Panc1 (cell line): ENCODE measurements around the gene NETO1. TPM values are rescaled to one million over a fixed set of nuclear protein-coding genes. Genes with fewer than 3 reads are reported as not detected.

ENCODE experiments used
- ATAC-seq: fragments of 200-7000 bp; cut with Tn5 transposase; 2 replicates; pipeline ENCODE4 v1.9.1; 2020; ENCODE audit warnings: mild to moderate bottlenecking, moderate library complexity
- BruUV-seq: library from RNA; stranded (reverse); fragments of 400-500 nt; replicated peaks from 2 replicates; lab custom pipeline; 2021; lab: Mats Ljungman, UMichigan
- CTCF ChIA-PET: fragments of 300-600 bp; sonication (Branson Sonifier 250); formaldehyde crosslinking; loops from one replicate; lab custom pipeline; 2022; ENCODE audit warnings: antibody characterized with exemption; lab: Charles Lee
- POLR2A ChIA-PET: fragments of 300-600 bp; sonication (Branson Sonifier 250); formaldehyde crosslinking; loops from one replicate; lab custom pipeline; 2022; ENCODE audit warnings: antibody characterized with exemption; lab: Charles Lee
- DNase-seq: peaks from one replicate; pipeline ENCODE4 v3.0.0-alpha.2; 2010; ENCODE audit warnings: low read depth, low spot score
- H3K27ac ChIP-seq: 2 replicates; pipeline ENCODE4 v1.5.1; 2011; ENCODE audit warnings: mild to moderate bottlenecking, low read length, inconsistent platforms
- H3K27me3 ChIP-seq: fragments of 200-500 bp; sonication (Bioruptor generic); 2 replicates; pipeline ENCODE4 v1.6.0; 2014; ENCODE audit warnings: low read length, inconsistent platforms; ENCODE audit not compliant: control insufficient read depth, insufficient read depth
- H3K36me3 ChIP-seq: fragments of 200-500 bp; sonication (Bioruptor generic); 2 replicates; pipeline ENCODE4 v1.5.1; 2014; ENCODE audit warnings: inconsistent platforms, mild to moderate bottlenecking, low read length, moderate library complexity; ENCODE audit not compliant: control insufficient read depth, insufficient read depth
- H3K4me1 ChIP-seq: 2 replicates; pipeline ENCODE4 v1.5.1; 2011; ENCODE audit warnings: inconsistent platforms, mild to moderate bottlenecking, low read length, moderate library complexity; ENCODE audit not compliant: control insufficient read depth, insufficient read depth
- H3K4me3 ChIP-seq, 2 experiments: 2 replicates each; pipeline ENCODE4 v1.5.1; 2011 to 2012; ENCODE audit warnings: low read depth in 2 of 2, low read length in 2 of 2, mild to moderate bottlenecking in 2 of 2, inconsistent platforms in 1 of 2, moderate library complexity in 1 of 2
- H3K9me3 ChIP-seq: fragments of 200-500 bp; sonication (Bioruptor generic); 2 replicates; pipeline ENCODE4 v1.5.1; 2014; ENCODE audit warnings: low read depth, mild to moderate bottlenecking, inconsistent platforms, low read length, moderate library complexity; ENCODE audit not compliant: control insufficient read depth, insufficient read depth
- CTCF ChIP-seq: fragments of 450-650 bp; IDR thresholded peaks from 2 replicates; pipeline ENCODE4 v1.5.1; 2017; ENCODE audit warnings: mild to moderate bottlenecking
- POLR2AphosphoS5 ChIP-seq: IDR thresholded peaks from 2 replicates; pipeline ENCODE4 v1.6.1; 2012; ENCODE audit warnings: mild to moderate bottlenecking, low read depth, low read length, moderate library complexity
- REST ChIP-seq, 2 experiments: IDR thresholded peaks; 2 replicates each; pipeline ENCODE4 v1.6.1; 2011 to 2012; ENCODE audit warnings: low read depth in 2 of 2, control low read depth in 1 of 2, low read length in 1 of 2, mild to moderate bottlenecking in 1 of 2, moderate library complexity in 1 of 2; ENCODE audit not compliant: insufficient read depth in 1 of 2
- SIN3A ChIP-seq: IDR thresholded peaks from 2 replicates; pipeline ENCODE4 v1.6.1; 2012; ENCODE audit warnings: low read depth, mild to moderate bottlenecking, low read length, moderate library complexity, borderline replicate concordance; ENCODE audit not compliant: insufficient read depth
- TCF7L2 ChIP-seq: IDR thresholded peaks from 2 replicates; pipeline ENCODE4 v1.6.1; 2011; ENCODE audit warnings: mild to moderate bottlenecking, low read depth, low read length, inconsistent platforms
- in situ Hi-C: cut with HindIII; loops from 2 replicates; pipeline ENCODE4 v1.10.0; 2016; ENCODE audit warnings: low sequenced_read_pairs, low pct_unique_long_range_greater_than_20kb
- intact Hi-C: fragments of 100-400 bp; cut with micrococcal nuclease; formaldehyde crosslinking; loops from one replicate; pipeline ENCODE4 v1.10.0; 2022; ENCODE audit not compliant: unreplicated experiment
- total RNA-seq: library from RNA; stranded (reverse); gene quantifications from one replicate; pipeline ENCODE4 v1.2.1, GENCODE V29; 2021; ENCODE audit not compliant: unreplicated experiment

Gene NETO1
- total RNA-seq, 1 experiment from 2014 or later = not detected

GRCh38 chr18:72847771-72848170, 20.0 kb downstream of the NETO1 start:
- TF ChIP-seq REST (IDR thresholded peaks at IDR 0.05; ENCODE audit: insufficient read depth in 1 of 2, low read depth in 2 of 2, low read length in 1 of 2) (no peak), CTCF (no peak), SIN3A (no peak), TCF7L2 (no peak), POLR2AphosphoS5 (no peak)
- DNase-seq (no peak), ATAC-seq (no peak)
- Histone ChIP-seq H3K27ac (no peak overlapping the region), H3K4me1 (no peaks in the 10 kb centered on the region), H3K4me3 (no peak overlapping the region), H3K27me3 (no peaks in the 10 kb centered on the region), H3K36me3 (no peaks in the 10 kb centered on the region), H3K9me3 (no peaks in the 10 kb centered on the region)
- intact Hi-C loops = no loop called here
- POLR2A ChIA-PET = no interaction called here
- CTCF ChIA-PET = no interaction called here
- in situ Hi-C loops = no loop called here
- BruUV-seq = no TSS peak

GRCh38 chr18:72846736-72847533, 20.9 kb downstream of the NETO1 start:
- ChIA-PET POLR2A (no interaction called here), CTCF (no interaction called here)

More at GRCh38 chr18:72846736-72847533, 20.9 kb downstream of the NETO1 start:
- TF ChIP-seq POLR2AphosphoS5 = no peak
- no peak for TF ChIP-seq TCF7L2
- TF ChIP-seq CTCF = no peak
- TF ChIP-seq SIN3A = no peak
- TF ChIP-seq REST (IDR thresholded peaks at IDR 0.05; ENCODE audit: insufficient read depth in 1 of 2, low read depth in 2 of 2, low read length in 1 of 2) = no peak
- ATAC-seq (no peak), DNase-seq (no peak)
- Histone ChIP-seq H3K27ac (no peak overlapping the region), H3K4me1 (no peaks in the 10 kb centered on the region), H3K27me3 (no peaks in the 10 kb centered on the region), H3K9me3 (no peaks in the 10 kb centered on the region), H3K4me3 (no peak overlapping the region), H3K36me3 (no peaks in the 10 kb centered on the region)
- no TSS peak for BruUV-seq
- in situ Hi-C loops = no loop called here
- intact Hi-C loops = no loop called here
